GM20000 (cell line): Measurements from ENCODE around the gene PRKCZ.

Experiments
- DNase-seq: peaks from one replicate; pipeline ENCODE4 v3.0.0; 2012; ENCODE audit warnings: low spot score
- TF ChIP-seq, protein P1 (sequence below): IDR thresholded peaks from 2 replicates; pipeline ENCODE4 v1.5.1; 2012; ENCODE audit warnings: mild to moderate bottlenecking, control low read depth; ENCODE audit errors: extremely low read depth, missing control alignments

PRKCZ gene

DNA sequence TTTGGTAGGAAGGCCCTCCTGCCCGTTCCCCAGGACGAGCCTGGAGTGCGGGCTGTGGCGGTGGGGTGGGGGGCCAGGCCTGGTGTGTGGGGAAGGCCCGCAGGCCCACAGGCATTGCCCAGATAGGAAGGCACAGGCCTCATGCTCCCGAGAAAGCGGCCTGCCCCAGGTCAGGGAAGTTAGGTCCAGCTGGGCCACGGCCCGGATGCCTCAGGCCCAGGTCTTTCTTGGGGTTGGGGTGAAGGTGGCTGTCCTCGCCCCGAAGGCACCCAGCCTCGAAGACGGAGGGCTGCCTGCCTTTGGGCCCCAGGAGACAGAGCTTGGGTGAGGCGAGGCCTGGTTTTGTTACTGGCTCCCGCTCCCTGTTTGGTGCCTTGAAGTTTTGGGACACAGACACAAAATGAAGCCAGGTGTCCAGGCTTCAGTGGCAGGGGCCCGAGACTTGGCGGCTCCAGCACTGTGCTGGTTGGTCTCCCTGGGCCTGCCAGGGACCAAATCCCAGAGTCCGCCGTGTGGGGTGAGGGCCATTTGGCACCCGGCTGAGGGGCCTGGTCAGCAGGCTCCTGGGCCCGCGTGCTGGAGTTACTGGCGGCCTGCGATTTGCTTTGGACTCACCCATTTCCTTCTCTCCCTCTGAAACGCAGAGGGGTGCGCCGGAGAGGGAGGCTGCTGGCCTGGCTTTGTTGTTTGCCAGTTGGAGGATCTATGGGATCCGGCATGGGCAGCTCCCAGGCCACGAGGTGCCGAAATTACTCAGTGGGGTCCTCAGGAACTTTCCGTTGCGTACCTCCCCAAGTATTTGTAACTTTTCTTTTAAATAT lies 179.9 kb downstream of the PRKCZ start:
- DNase-seq = no peak
- TF ChIP-seq, protein P1, sequence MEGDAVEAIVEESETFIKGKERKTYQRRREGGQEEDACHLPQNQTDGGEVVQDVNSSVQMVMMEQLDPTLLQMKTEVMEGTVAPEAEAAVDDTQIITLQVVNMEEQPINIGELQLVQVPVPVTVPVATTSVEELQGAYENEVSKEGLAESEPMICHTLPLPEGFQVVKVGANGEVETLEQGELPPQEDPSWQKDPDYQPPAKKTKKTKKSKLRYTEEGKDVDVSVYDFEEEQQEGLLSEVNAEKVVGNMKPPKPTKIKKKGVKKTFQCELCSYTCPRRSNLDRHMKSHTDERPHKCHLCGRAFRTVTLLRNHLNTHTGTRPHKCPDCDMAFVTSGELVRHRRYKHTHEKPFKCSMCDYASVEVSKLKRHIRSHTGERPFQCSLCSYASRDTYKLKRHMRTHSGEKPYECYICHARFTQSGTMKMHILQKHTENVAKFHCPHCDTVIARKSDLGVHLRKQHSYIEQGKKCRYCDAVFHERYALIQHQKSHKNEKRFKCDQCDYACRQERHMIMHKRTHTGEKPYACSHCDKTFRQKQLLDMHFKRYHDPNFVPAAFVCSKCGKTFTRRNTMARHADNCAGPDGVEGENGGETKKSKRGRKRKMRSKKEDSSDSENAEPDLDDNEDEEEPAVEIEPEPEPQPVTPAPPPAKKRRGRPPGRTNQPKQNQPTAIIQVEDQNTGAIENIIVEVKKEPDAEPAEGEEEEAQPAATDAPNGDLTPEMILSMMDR = no peak

DNA sequence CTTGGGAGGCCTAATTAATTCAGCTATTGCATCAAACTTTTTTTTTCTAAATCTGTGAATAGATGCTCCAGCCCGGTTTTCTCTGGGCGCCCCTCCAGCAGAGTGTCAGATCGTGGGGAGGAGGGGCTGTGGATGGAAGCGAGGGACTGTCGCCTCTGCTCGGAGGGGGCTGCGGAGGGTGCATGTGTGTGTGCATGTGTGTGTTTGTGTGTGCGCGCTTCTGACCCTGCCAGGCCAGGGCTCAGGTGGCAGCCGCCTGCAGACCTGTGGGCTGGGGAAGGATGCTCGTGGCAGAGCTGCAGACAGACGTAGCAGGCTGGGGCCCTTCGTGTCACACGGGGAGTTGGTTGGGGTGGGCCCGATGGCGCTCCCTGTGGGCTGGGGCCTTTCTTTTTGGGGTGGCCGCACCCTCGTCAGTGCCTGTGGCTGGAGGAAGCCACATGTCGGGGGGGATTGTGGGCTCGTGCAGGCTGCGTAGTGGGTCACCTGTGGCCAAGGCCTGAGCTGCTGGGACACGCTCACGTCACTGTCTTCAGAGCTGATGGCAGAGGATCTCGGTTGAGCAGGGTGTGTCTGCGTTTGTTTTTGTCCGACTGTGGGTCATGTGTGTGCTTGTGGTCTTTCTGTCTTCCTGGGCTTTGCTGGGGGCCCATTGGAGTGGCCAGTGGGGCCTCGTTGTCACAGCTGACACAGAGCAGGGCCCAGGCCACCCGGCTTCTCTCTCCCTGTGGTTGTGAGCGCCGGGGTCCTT lies 180.7 kb downstream of the PRKCZ start:
- no peak for DNase-seq

DNA sequence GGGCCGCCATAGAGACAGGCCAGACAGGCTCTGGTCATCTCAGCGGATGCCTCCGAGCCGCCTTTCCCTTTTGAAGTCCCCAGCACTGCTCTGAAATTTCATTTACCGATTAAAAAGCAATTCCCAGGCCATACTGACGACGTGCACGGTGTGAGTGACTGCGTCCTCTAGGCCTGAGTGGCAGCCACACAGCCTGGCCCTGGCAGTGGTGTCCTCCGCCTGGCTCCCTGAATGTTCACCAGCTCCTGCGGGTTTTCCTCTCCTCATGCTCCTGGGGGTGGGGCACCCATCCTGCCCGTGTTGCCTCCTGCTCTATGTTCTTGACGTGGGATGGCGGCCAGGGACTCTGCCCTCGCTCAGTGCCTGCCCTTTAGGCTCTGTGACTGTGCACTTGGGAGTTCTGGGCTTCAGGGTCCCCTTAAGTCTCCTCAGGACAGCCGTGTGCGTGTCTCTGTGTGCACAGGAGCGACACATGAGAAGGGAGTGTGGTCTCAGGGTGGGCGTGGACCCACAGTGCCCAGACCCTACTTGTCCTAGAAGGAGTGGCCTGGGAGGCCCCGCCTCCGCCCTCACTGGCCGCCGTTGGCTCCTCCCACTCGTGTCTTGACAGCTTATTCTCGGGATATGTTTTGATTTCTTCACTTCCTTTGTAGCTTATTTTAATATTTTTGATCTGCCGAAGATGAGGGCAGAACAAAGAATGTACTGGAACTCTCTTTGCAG lies 181.5 kb downstream of the PRKCZ start:
- TF ChIP-seq, protein P1 = no peak
- no peak for DNase-seq

More for the DNA sequence above, 180.7 kb downstream of the PRKCZ start:
- TF ChIP-seq, protein P1 = no peak

DNA sequence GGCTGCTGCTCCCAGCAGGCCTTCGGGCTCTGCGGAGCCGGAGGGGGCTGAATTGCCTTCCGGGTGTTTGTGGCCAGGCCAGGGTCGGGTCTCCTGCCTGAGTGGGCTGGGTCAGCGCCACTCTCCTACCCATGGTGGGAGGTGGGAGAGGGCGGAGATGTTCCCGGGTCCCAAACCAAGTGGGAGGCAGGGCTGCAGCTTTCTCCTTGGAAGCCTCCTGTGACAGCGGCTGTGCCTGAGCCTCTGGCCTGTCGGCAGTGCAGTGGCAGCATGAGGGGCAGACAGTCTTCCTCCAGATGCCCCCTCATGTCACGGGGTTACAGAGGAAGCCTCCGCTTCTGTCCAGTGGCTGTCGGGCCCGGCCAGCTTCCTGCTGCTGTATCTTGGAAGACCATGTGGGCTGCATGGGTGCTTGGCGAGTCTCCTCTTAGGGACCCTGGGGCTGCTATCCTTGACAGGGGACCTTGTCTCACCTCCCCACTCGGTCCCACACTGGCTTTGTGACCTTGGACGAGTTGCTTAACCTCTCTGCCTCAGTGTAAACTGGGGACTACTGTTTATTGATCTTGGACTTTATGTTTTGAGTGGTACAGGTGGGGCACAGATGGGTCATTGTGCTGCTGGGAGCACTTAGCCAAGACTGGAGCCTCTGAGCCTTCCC lies 182.2 kb downstream of the PRKCZ start:
- no peak for DNase-seq
- TF ChIP-seq, protein P1 = no peak

DNA sequence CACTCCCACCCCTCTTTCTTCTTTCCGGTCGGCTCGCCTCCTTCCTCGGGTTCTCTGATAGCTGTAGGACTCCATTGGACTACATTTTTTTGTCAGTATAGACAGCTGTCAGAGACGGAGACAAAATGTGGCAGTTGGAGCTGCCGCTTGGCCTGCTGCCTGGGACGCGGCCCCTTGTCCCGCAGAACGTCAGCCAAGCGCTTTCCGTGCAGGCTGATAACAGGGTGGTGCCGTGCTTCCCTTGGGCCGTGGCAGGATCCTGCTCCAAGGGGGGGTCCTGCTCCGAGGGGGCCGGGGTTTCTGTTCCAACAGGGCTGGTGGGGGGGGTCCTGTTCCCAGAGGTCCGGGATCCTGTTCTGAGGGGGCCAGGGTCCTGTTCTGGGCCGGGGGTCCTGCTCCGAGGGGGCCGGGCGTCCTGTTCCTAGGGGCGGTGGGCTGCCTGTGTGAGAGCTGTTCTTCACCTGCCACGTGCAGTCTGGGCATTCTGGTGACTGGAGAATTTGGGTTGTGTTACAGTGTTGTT lies 182.8 kb downstream of the PRKCZ start:
- TF ChIP-seq, protein P1 = no peak

DNA sequence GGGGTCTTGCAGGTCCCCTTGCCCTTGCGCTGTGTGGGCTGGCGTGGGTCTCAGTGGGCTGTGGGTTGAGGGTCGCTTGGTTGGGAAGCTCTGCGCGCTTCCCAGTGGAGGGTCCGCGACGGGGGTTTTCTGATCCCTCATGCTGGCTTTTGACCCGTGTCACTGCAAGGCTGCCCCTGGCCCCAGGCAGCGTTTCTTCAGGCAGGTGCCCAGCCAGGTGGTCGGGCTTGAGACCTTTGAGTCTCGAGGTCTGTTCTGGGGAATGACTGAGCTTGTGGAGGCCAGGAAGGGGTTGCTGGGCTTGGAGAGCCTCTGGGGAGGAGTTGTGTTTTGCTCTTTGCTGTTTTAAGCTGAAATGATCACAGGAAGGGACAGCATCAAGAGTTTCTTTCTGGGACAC lies 183.3 kb downstream of the PRKCZ start:
- TF ChIP-seq, protein P1 = no peak
- no peak for DNase-seq

More for the DNA sequence above, 182.8 kb downstream of the PRKCZ start:
- no peak for DNase-seq
